GM12891 (cell line): ENCODE results near the gene ZSWIM6.

Experiments used
- POLR2A ChIP-seq: IDR thresholded peaks from 2 replicates; pipeline ENCODE4 v1.6.1; 2011; ENCODE audit warnings: low read depth, low read length, control low read depth
- SPI1 ChIP-seq: IDR thresholded peaks from 2 replicates; pipeline ENCODE4 v1.6.1; 2011; ENCODE audit warnings: low read depth, low read length, control low read depth

GRCh38 chr5:61342071-61342501 is 10.0 kb downstream of the ZSWIM6 start:
- TF ChIP-seq POLR2A = no peak
- TF ChIP-seq SPI1 = no peak
